Endothelial cell of umbilical vein (primary cell): ENCODE data around the gene NKD1. TPM values are rescaled to one million over a fixed set of nuclear protein-coding genes. Genes with fewer than 3 reads are reported as not detected.

Experiments
- BruUV-seq: library from RNA; stranded (reverse); fragments of 400-500 nt; replicated peaks from 2 replicates; lab custom pipeline; 2021; lab: Mats Ljungman, UMichigan
- CTCF ChIA-PET: fragments of 300-600, 350-600 bp; sonication (Branson Sonifier 250); formaldehyde crosslinking; loops from one replicate; lab custom pipeline; 2021; ENCODE audit warnings: antibody characterized with exemption, inconsistent platforms; lab: Charles Lee
- POLR2A ChIA-PET: fragments of 300-600, 350-600 bp; sonication (Branson Sonifier 250); formaldehyde crosslinking; loops from one replicate; lab custom pipeline; 2021; ENCODE audit warnings: antibody characterized with exemption, inconsistent platforms; lab: Charles Lee
- DNase-seq: peaks from one replicate; pipeline ENCODE4 v3.0.0-alpha.2; 2011; ENCODE audit warnings: low read depth, low spot score
- FAIRE-seq: peaks from 2 replicates; lab custom pipeline; 2011; peaks lifted over from hg19 to GRCh38; lab: Jason Lieb, UNC
- H2AFZ ChIP-seq: 2 replicates; pipeline ENCODE4 v1.6.0; 2012; ENCODE audit warnings: low read depth, low read length, control low read depth, inconsistent platforms
- H3K27ac ChIP-seq: 2 replicates; pipeline ENCODE4 v1.5.1; 2011; ENCODE audit warnings: low read depth, mild to moderate bottlenecking, control low read depth, low read length, moderate library complexity; ENCODE audit not compliant: insufficient read depth
- H3K27me3 ChIP-seq, 2 experiments: 2 replicates each; pipeline versions ENCODE4 v1.6.0 to v1.6.1; 2011; ENCODE audit warnings: low read length in 2 of 2, mixed read lengths in 1 of 2; ENCODE audit not compliant: control insufficient read depth in 2 of 2, insufficient read depth in 2 of 2
- H3K36me3 ChIP-seq, 2 experiments: 2 replicates in 1 of 2; 3 replicates in 1 of 2; pipeline ENCODE4 v1.5.1; 2011; ENCODE audit warnings: low read length in 2 of 2, mild to moderate bottlenecking in 1 of 2, moderate library complexity in 1 of 2; ENCODE audit not compliant: control insufficient read depth in 2 of 2, insufficient read depth in 2 of 2; ENCODE audit errors: extremely low read depth in 1 of 2
- H3K4me1 ChIP-seq: 3 replicates; pipeline ENCODE4 v1.5.1; 2011; ENCODE audit warnings: mild to moderate bottlenecking, low read length; ENCODE audit not compliant: control insufficient read depth, insufficient read depth; ENCODE audit errors: extremely low read depth
- H3K4me2 ChIP-seq: 2 replicates; pipeline ENCODE4 v1.6.1; 2011; ENCODE audit warnings: low read length, control low read depth, mixed read lengths; ENCODE audit not compliant: insufficient read depth
- H3K4me3 ChIP-seq, 3 experiments: fragments of 200-600 bp in 1 of 3; sonication (generic), shearing (Covaris generic) in 1 of 3; replicated peaks in 1 of 3; 2 replicates each; pipeline ENCODE4 v1.5.1; 2011 to 2016; ENCODE audit warnings: control low read depth in 3 of 3, low read length in 3 of 3, mild to moderate bottlenecking in 2 of 3, inconsistent platforms in 1 of 3, low read depth in 1 of 3, moderate library complexity in 1 of 3; ENCODE audit not compliant: insufficient read depth in 1 of 3
- H3K79me2 ChIP-seq: 2 replicates; pipeline ENCODE4 v1.6.0; 2012; ENCODE audit warnings: low read length, inconsistent platforms; ENCODE audit not compliant: control insufficient read depth, insufficient read depth
- H3K9ac ChIP-seq: replicated peaks from 2 replicates; pipeline ENCODE3; 2011; ENCODE audit warnings: low read length, control low read depth; ENCODE audit not compliant: insufficient read depth; ENCODE audit errors: extremely low read depth
- H3K9me1 ChIP-seq: replicated peaks from 3 replicates; pipeline ENCODE4 v1.6.0; 2011; ENCODE audit warnings: mild to moderate bottlenecking, low read length; ENCODE audit not compliant: control insufficient read depth, insufficient read depth; ENCODE audit errors: extremely low read depth
- H3K9me3 ChIP-seq: replicated peaks from 2 replicates; pipeline ENCODE4 v1.5.1; 2012; ENCODE audit warnings: low read length, inconsistent platforms; ENCODE audit not compliant: control insufficient read depth, insufficient read depth
- H4K20me1 ChIP-seq: replicated peaks from 2 replicates; pipeline ENCODE3; 2011; ENCODE audit warnings: mild to moderate bottlenecking, low read length; ENCODE audit not compliant: control insufficient read depth, insufficient read depth; ENCODE audit errors: extremely low read depth
- CTCF ChIP-seq, 2 donors: IDR thresholded peaks; 1 replicate in 1 of 2; 2 replicates in 1 of 2; pipeline ENCODE4 v1.5.1; 2011; ENCODE audit warnings: low read length in 2 of 2, mild to moderate bottlenecking in 2 of 2, moderate library complexity in 2 of 2, control low read depth in 1 of 2, inconsistent platforms in 1 of 2, low read depth in 1 of 2; ENCODE audit not compliant: insufficient read depth in 1 of 2; ENCODE audit errors: extremely low read depth in 1 of 2
- EZH2 ChIP-seq: IDR thresholded peaks from 2 replicates; pipeline ENCODE4 v1.6.1; 2012; ENCODE audit warnings: borderline replicate concordance, low read depth, mild to moderate bottlenecking, moderate library complexity, low read length, inconsistent platforms; ENCODE audit not compliant: severe bottlenecking
- FOS ChIP-seq: IDR thresholded peaks from 2 replicates; pipeline ENCODE4 v1.6.1; 2011; ENCODE audit warnings: mild to moderate bottlenecking, low read length, moderate library complexity, borderline replicate concordance; ENCODE audit not compliant: insufficient read depth
- GATA2 ChIP-seq: IDR thresholded peaks from 2 replicates; pipeline ENCODE4 v1.7.0; 2011; ENCODE audit warnings: low read depth, mild to moderate bottlenecking, moderate library complexity, mixed read lengths, low read length; ENCODE audit not compliant: insufficient read length, insufficient read depth
- JUN ChIP-seq: IDR thresholded peaks from 2 replicates; pipeline ENCODE4 v1.6.1; 2011; ENCODE audit warnings: borderline replicate concordance, low read depth; ENCODE audit not compliant: insufficient read length, insufficient read depth
- MAX ChIP-seq: IDR thresholded peaks from 2 replicates; pipeline ENCODE4 v1.6.1; 2011; ENCODE audit not compliant: insufficient read depth, insufficient read length
- MYC ChIP-seq: IDR thresholded peaks from one replicate; pipeline ENCODE4 v1.6.1; 2011; ENCODE audit warnings: mild to moderate bottlenecking, low read depth, low read length
- POLR2A ChIP-seq: IDR thresholded peaks from 2 replicates; pipeline ENCODE4 v1.6.1; 2012; ENCODE audit warnings: low read depth, mild to moderate bottlenecking, control low read depth, low read length
- POLR2AphosphoS5 ChIP-seq: IDR thresholded peaks from 2 replicates; pipeline ENCODE4 v1.6.1; 2012; ENCODE audit warnings: low read depth, mild to moderate bottlenecking, control low read depth, low read length, moderate library complexity; ENCODE audit not compliant: insufficient read depth
- dilution Hi-C: fragments of 300-500 bp; cut with MboI; formaldehyde crosslinking; loops from one replicate; pipeline ENCODE4 v1.15.0; 2019; ENCODE audit warnings: low sequenced_read_pairs; ENCODE audit not compliant: extremely low pct_ligation_motif_present
- intact Hi-C: fragments of 100-400 bp; cut with micrococcal nuclease; formaldehyde crosslinking; loops from one replicate; pipeline ENCODE4 v1.10.0; 2022
- polyA plus RNA-seq, 4 experiments: library from polyadenylated mRNA; depleted of rRNA in 3 of 4; stranded (reverse) in 3 of 4; unstranded in 1 of 4; fragments of >200 nt; gene quantifications; 2 replicates each; pipeline versions ENCODE4 v1.2.1 to v1.2.3, GENCODE V29; 2011 to 2012; ENCODE audit warnings: missing spikeins in 1 of 4
- total RNA-seq: library from RNA; stranded (reverse); gene quantifications from 2 replicates; pipeline ENCODE4 v1.2.3, GENCODE V29; 2021

The NKD1 gene
- total and polyA plus RNA-seq, 2 donors (not counting 3 experiments of a cell fraction or from before 2014, with no cell fraction given), result not detected

GRCh38 chr16:50560903-50561863, 13.0 kb downstream of the NKD1 start:
- BruUV-seq, result no TSS peak
- TF ChIP-seq MAX (no peak), POLR2A (no peak), FOS (no peak), MYC (no peak), EZH2 (no peak), POLR2AphosphoS5 (no peak), CTCF (IDR thresholded peaks at IDR 0.05; ENCODE audit: extremely low read depth in 1 of 2, insufficient read depth in 1 of 2, low read depth in 1 of 2, low read length in 2 of 2) (no peak), JUN (no peak), GATA2 (no peak)
- no peak for FAIRE-seq
- Histone ChIP-seq H3K9me1 (no peaks in the 10 kb centered on the region), H3K79me2 (no peaks in the 10 kb centered on the region), H4K20me1 (no peaks in the 10 kb centered on the region), H3K4me2 (no peak overlapping the region), H3K27me3 (no peaks in the 10 kb centered on the region), H2AFZ (no peak overlapping the region), H3K36me3 (no peaks in the 10 kb centered on the region), H3K27ac (no peak overlapping the region), H3K4me3 (no peak overlapping the region), H3K9me3 (no peaks in the 10 kb centered on the region), H3K9ac (no peak overlapping the region), H3K4me1 (no peaks in the 10 kb centered on the region)
- ChIA-PET CTCF (no interaction called here), POLR2A (no interaction called here)
- dilution Hi-C loops, result no loop called here
- intact Hi-C loops, result no loop called here
- DNase-seq, result no peak
